GM23248 (cell line): ENCODE results near the gene SYNGR1.

Experiments
- EZH2 ChIP-seq: fragments of 200-600 bp; sonication (generic); IDR thresholded peaks from 2 replicates; pipeline ENCODE4 v1.6.1; 2018; ENCODE audit warnings: antibody characterized with exemption, mild to moderate bottlenecking; ENCODE audit not compliant: insufficient read depth, poor library complexity, severe bottlenecking
- EZH2phosphoT487 ChIP-seq: fragments of 200-600 bp; sonication (generic); IDR thresholded peaks from 2 replicates; pipeline ENCODE4 v1.6.1; 2018; ENCODE audit warnings: antibody characterized with exemption, moderate library complexity, mild to moderate bottlenecking, low read depth; ENCODE audit not compliant: insufficient read depth

GRCh38 chr22:39308614-39309363 lies 41.0 kb upstream of the SYNGR1 start:
- no peak for TF ChIP-seq EZH2phosphoT487
- no peak for TF ChIP-seq EZH2
